Activated naive CD4-positive, alpha-beta T cell treated with anti-CD3 and anti-CD28 coated beads, Interleukin-2, amount 50 U/mL, for 24 hours (primary cell): ENCODE results near the gene ASS1.
"Not testable (repeated sequence)": the region's sequence is repeated elsewhere in the genome, so short reads cannot be mapped to it uniquely, and the experiment has no call there.

Experiments used
- H3K27ac Mint-ChIP-seq: one replicate; pipeline ENCODE4 v1.8.0; 2021; ENCODE audit warnings: mild to moderate bottlenecking, mixed read lengths
- H3K27me3 Mint-ChIP-seq: one replicate; pipeline ENCODE4 v1.8.0; 2021; ENCODE audit warnings: mixed read lengths
- H3K36me3 Mint-ChIP-seq: one replicate; pipeline ENCODE4 v1.8.0; 2021; ENCODE audit warnings: mixed read lengths
- H3K4me1 Mint-ChIP-seq: one replicate; pipeline ENCODE4 v1.8.0; 2021; ENCODE audit warnings: mixed read lengths
- H3K4me3 Mint-ChIP-seq: one replicate; pipeline ENCODE4 v1.8.0; 2021; ENCODE audit warnings: mild to moderate bottlenecking, mixed read lengths
- H3K9me3 Mint-ChIP-seq: one replicate; pipeline ENCODE4 v1.8.0; 2021; ENCODE audit warnings: mixed read lengths

ASS1 gene

GRCh38 chr9:130444565-130445221 lies at the start of gene ASS1:
Gene ASS1, plus strand, starts transcription at chr9:130444961. Its CDS starts 7,268 bp downstream, at chr9:130452229.
- Mint-ChIP-seq H3K27me3 (peaks cover 10% of the 10 kb centered on the region), H3K4me3 (peak within 1 kb of the TSS; percentile 73), H3K9me3 (peaks cover 7% of the 10 kb centered on the region), H3K36me3 (peaks cover 5% of the 10 kb centered on the region), H3K27ac (no peak within 1 kb of the TSS), H3K4me1 (peaks cover 3% of the 10 kb centered on the region)

DNA sequence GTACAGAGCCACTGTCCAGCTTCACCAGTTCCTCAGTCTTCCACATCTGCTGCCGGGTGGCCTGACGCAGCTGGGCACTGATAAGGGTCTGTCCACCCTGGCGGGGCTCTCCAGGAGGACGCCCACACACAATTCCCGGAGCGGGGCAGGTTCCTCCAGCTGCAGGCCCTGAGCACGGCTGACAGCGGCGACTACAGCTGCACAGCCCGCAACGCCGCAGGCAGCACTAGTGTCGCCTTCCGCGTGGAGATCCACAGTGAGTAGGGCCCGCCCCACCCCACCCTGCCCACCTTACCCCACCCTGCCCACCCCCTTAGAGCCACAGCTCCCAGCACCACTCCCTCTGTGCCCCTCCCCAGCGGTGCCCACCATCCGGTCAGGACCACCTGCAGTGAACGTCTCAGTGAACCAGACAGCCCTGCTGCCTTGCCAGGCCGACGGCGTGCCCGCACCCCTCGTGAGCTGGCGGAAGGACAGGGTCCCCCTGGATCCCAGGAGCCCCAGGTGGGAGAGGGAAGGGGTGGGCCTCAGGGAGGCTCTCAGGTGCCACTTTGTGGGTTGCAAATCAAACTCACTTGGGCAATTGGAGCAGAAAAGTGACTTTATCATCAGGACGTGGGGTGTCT lies 48.8 kb upstream of the ASS1 start:
- no peak overlapping the region for H3K27ac Mint-ChIP-seq
- H3K4me1 Mint-ChIP-seq: no peaks in the 10 kb centered on the region
- H3K4me3 Mint-ChIP-seq: no peak overlapping the region
- no peaks in the 10 kb centered on the region for H3K27me3 Mint-ChIP-seq
- H3K9me3 Mint-ChIP-seq: no peaks in the 10 kb centered on the region
- no peaks in the 10 kb centered on the region for H3K36me3 Mint-ChIP-seq

GRCh38 chr9:130396581-130396980 lies 48.2 kb upstream of the ASS1 start:
- Mint-ChIP-seq H3K36me3 (no peaks in the 10 kb centered on the region), H3K27me3 (no peaks in the 10 kb centered on the region), H3K9me3 (no peaks in the 10 kb centered on the region), H3K4me1 (no peaks in the 10 kb centered on the region), H3K4me3 (no peak overlapping the region), H3K27ac (peak overlapping the region; percentile 12)

DNA sequence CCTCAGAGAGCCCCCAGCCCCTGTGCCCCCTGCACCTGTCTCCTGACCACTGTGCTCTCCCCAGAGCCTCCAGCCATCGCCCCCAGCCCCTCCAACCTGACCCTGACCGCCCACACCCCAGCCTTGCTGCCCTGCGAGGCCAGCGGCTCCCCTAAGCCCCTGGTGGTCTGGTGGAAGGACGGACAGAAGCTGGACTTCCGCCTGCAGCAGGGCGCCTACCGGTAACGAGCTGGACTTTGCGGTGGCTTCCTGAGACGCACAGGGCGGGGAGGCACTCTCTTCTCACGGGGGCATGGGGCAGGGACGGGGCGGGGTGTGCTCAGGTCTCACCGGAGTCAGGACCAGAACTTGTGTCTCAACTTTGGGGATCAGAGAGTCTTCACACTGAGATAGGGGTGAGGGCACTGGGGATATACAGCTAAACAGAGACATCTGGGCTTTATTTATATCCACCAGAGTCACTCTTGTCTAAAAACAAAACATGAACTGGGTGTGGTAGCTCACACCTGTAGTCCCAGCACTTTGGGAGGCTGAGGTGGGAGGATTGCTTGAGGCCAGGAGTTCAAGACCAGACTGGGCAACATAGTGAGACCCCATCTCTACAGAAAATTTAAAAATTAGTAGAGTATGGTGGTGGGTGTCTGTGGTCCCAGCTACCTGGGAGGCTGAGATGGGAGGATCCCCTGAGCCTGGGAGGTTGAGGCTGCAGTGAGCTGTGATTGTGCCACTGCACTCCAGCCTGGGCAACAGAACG lies 46.1 kb upstream of the ASS1 start:
- Mint-ChIP-seq H3K9me3 (no peaks in the 10 kb centered on the region), H3K27me3 (no peaks in the 10 kb centered on the region), H3K4me1 (no peaks in the 10 kb centered on the region), H3K4me3 (no peak overlapping the region), H3K36me3 (no peaks in the 10 kb centered on the region), H3K27ac (no peak overlapping the region)

GRCh38 chr9:130399768-130400167 lies 45.0 kb upstream of the ASS1 start:
- Mint-ChIP-seq H3K36me3 (no peaks in the 10 kb centered on the region), H3K27ac (no peak overlapping the region), H3K9me3 (no peaks in the 10 kb centered on the region), H3K27me3 (no peaks in the 10 kb centered on the region), H3K4me1 (no peaks in the 10 kb centered on the region), H3K4me3 (no peak overlapping the region)

GRCh38 chr9:130400870-130401269 lies 43.9 kb upstream of the ASS1 start:
- H3K4me1 Mint-ChIP-seq: no peaks in the 10 kb centered on the region
- no peak overlapping the region for H3K4me3 Mint-ChIP-seq
- no peaks in the 10 kb centered on the region for H3K36me3 Mint-ChIP-seq
- no peaks in the 10 kb centered on the region for H3K27me3 Mint-ChIP-seq
- H3K27ac Mint-ChIP-seq: no peak overlapping the region
- no peaks in the 10 kb centered on the region for H3K9me3 Mint-ChIP-seq

DNA sequence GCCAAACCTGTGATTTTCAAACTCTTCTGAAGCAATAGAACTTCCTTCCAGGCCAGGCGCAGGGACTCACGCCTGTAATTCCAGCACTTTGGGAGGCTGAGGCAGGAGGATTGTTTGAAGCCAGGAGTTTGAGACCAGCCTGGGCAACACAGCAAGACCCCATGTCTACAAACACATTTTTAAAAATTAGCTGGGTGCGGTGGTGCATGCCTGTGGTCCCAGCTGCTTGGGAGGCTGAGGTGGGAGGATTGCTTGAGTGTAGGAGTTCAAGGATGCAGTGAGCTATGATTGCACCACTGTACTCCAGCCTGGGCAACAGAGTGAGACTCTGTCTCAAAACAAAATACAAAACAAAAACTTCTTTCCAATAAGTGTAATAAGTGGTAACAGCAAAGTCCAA lies 43.0 kb upstream of the ASS1 start:
- not testable (repeated sequence) for H3K4me1 Mint-ChIP-seq, H3K9me3 Mint-ChIP-seq, H3K27me3 Mint-ChIP-seq, H3K36me3 Mint-ChIP-seq, H3K4me3 Mint-ChIP-seq, H3K27ac Mint-ChIP-seq

DNA sequence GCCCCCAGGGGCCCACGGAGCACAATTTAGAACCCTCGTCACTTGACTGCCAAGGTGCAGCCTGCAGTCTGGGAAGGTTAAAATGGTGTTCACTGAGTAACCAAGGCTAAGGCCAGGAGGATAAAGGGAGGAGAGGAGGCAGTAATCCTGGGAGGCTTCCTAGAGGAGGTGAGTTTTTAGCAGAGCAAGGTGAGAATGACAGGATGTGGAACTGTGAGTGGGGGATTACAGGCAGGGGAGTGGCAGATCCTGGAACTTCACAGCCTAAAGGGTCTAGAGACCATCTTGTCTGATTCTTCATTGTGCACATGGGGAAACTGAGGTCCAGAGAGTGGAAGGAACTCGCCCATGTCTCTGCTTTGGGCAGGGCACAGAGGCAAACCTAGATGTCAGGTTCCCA lies 42.5 kb upstream of the ASS1 start:
- no peaks in the 10 kb centered on the region for H3K4me1 Mint-ChIP-seq
- no peaks in the 10 kb centered on the region for H3K36me3 Mint-ChIP-seq
- H3K4me3 Mint-ChIP-seq: no peak overlapping the region
- no peaks in the 10 kb centered on the region for H3K27me3 Mint-ChIP-seq
- no peaks in the 10 kb centered on the region for H3K9me3 Mint-ChIP-seq
- H3K27ac Mint-ChIP-seq: no peak overlapping the region

GRCh38 chr9:130402645-130403440 lies 41.9 kb upstream of the ASS1 start:
- Mint-ChIP-seq H3K9me3 (no peaks in the 10 kb centered on the region), H3K36me3 (no peaks in the 10 kb centered on the region), H3K4me1 (no peaks in the 10 kb centered on the region), H3K4me3 (no peak overlapping the region), H3K27ac (no peak overlapping the region), H3K27me3 (no peaks in the 10 kb centered on the region)

DNA sequence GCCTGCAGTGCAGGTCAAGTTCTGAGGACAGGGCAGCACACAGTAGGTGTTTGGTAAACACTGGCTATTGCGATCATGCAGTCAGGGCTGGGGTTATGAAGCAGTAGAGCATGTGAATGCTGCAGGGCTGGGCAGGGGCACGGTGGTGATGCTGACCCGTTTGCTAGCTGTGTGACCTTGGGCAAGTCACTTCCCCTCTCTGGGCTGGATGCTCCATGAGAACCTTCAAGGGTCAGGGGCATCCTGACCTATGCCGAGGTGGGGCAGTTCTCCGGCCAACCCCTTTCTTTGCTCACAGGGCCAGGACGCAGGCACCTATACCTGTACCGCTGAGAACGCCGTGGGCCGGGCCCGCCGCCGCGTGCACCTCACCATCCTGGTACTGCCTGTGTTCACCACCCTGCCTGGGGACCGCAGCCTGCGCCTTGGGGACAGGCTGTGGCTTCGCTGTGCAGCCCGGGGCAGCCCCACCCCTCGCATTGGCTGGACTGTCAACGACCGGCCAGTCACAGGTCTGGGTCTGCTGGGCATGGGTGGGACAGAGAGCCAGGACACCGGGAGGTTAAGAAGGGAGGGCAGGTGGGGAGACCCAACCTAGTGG lies 39.0 kb upstream of the ASS1 start:
- Mint-ChIP-seq H3K9me3 (no peaks in the 10 kb centered on the region), H3K27ac (no peak overlapping the region), H3K27me3 (no peaks in the 10 kb centered on the region), H3K4me3 (no peak overlapping the region), H3K4me1 (no peaks in the 10 kb centered on the region), H3K36me3 (no peaks in the 10 kb centered on the region)

DNA sequence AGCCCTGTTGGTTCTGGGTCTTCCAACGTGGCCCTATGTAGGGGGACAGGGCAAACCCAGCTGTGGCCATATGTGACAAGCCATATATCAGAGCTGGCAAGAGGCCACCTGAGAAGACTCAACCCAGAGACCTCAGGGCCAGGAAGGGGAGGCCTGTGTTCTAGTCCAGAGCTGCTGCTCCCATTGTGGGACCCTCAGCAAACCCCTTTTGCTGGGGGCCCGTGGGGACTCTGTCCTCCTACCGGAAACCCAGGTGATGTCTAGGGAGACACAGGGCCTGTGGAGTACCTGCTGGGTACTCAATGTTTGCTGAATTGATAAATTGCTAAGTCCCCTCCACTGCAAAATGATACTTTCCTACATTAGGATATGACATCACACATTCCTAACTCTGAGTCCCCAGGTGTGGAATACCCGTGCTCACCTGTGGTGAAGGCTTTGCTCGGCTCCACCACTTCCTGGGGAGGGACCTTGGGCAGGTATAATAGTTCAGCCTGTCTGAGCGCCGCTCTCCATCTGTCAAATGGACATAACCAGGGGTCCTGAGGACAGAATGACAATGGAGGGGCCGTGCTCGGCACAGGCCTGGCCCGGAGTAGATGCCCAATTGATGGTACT lies 38.4 kb upstream of the ASS1 start:
- Mint-ChIP-seq H3K27ac (no peak overlapping the region), H3K4me3 (no peak overlapping the region), H3K4me1 (no peaks in the 10 kb centered on the region), H3K9me3 (no peaks in the 10 kb centered on the region), H3K36me3 (no peaks in the 10 kb centered on the region), H3K27me3 (no peaks in the 10 kb centered on the region)

DNA sequence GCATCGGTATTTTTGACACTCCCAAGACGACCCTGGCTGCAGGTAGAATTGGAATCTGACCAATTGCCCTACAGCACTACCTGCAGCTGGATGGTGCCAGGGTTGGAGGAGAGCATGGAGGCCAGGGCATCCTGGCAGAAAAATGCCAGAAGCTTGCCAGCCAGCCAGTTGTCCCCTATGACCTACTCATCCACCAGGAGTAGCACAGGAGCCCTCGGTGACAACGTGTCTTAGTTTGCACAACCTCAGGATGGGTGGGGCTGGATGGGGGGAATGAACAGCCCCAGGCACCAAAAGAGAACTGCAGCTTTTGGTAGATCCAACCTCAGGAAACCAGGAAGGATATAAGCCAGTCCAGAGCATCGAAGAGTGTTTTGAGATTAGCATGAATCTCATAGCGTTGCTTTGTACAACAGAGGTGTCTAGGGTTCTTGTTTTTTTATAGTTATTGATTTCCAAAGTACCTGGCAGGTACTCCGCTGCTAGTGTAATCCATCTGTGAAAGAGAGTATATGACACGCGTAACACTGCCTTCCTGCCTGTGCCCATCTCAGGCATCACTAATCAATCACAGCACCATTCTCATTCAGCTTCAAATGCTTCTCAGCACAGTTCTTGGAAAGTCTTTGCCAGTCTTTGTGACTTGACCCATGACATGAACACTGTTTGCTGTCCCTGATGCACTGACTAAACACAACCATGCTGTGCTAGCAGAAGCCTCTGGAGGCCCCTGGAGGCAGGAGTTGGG lies 36.7 kb upstream of the ASS1 start:
- Mint-ChIP-seq H3K4me1 (no peaks in the 10 kb centered on the region), H3K4me3 (no peak overlapping the region), H3K9me3 (no peaks in the 10 kb centered on the region), H3K27ac (no peak overlapping the region), H3K27me3 (no peaks in the 10 kb centered on the region), H3K36me3 (no peaks in the 10 kb centered on the region)

- no peaks in the 10 kb centered on the region for H3K4me1 Mint-ChIP-seq
- no peaks in the 10 kb centered on the region for H3K36me3 Mint-ChIP-seq
- H3K27ac Mint-ChIP-seq: no peak overlapping the region
- no peaks in the 10 kb centered on the region for H3K9me3 Mint-ChIP-seq
- no peaks in the 10 kb centered on the region for H3K27me3 Mint-ChIP-seq
- H3K4me3 Mint-ChIP-seq: no peak overlapping the region
These were observed 36.1 kb upstream of the ASS1 start for GRCh38 chr9:130408669-130409068.

DNA sequence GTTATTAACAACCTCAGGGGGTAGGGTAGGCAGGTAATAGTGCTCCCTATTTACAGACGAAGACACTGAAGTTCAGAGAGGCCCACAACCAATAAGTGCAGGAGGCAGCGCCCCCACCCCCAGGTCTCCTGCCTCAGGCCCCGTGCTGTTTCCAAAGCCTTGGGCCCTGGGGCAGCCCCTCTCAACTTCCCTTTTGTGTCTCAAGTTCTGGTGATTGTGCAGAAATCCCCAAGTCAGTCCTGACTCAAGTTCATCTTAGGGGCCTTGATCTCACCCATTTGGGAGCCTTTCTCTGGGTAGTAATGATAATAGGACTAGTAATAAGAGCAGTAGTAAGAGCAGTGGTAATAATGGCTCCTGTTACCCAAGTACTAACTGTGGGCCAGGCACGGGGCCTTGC lies 35.5 kb upstream of the ASS1 start:
- Mint-ChIP-seq H3K36me3 (no peaks in the 10 kb centered on the region), H3K27me3 (no peaks in the 10 kb centered on the region), H3K4me1 (no peaks in the 10 kb centered on the region), H3K27ac (no peak overlapping the region), H3K4me3 (no peak overlapping the region), H3K9me3 (no peaks in the 10 kb centered on the region)
